ENCODE results near the gene IQGAP1.

Gene IQGAP1

DNA sequence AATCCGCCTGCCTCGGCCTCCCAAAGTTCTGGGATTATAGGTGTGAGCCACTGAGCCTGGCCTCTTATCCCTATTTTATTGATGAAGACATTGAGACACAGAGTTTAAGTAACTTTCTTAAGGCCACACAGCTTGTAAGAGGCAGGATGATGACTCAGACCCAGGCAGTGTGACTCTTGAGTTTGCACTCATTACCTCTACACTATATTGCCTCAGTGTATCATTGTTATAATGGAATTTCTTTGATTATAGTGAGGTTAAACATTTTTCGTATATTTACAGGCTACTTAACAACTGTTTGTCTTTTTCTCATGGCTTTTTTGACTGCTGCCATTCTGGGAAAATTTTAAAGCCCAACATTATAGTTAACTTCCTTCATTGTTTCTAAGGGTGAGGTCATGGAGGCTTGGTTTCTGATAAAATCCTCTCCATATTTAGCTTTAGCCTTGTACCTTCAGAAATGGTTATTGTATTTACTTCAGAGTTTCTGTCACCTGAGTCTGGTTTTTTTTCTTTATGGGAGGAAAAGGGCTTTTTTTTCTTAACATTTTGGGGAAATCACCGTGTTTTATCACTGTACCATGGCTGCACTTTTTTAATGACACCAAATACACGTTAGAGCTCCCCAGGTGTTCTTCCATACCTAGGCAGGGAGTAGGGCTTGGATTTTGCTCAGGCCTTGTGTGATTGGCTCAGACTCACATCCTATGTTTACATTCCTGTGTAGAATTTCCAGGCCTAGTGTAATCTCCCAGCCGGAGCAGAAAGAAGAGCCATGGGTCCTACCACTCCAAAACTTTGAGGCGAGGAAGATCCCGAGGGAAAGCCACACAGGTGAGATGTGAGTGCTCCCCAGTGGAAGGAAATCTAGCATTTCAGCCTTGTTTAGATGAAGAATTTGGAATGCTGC lies 29.7 kb upstream of the IQGAP1 start:
- TF ChIP-seq, protein P1, sequence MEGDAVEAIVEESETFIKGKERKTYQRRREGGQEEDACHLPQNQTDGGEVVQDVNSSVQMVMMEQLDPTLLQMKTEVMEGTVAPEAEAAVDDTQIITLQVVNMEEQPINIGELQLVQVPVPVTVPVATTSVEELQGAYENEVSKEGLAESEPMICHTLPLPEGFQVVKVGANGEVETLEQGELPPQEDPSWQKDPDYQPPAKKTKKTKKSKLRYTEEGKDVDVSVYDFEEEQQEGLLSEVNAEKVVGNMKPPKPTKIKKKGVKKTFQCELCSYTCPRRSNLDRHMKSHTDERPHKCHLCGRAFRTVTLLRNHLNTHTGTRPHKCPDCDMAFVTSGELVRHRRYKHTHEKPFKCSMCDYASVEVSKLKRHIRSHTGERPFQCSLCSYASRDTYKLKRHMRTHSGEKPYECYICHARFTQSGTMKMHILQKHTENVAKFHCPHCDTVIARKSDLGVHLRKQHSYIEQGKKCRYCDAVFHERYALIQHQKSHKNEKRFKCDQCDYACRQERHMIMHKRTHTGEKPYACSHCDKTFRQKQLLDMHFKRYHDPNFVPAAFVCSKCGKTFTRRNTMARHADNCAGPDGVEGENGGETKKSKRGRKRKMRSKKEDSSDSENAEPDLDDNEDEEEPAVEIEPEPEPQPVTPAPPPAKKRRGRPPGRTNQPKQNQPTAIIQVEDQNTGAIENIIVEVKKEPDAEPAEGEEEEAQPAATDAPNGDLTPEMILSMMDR (IDR thresholded peaks at IDR 0.05; ENCODE audit: insufficient read depth, missing control alignments): no peak
- FAIRE-seq: no peak

DNA sequence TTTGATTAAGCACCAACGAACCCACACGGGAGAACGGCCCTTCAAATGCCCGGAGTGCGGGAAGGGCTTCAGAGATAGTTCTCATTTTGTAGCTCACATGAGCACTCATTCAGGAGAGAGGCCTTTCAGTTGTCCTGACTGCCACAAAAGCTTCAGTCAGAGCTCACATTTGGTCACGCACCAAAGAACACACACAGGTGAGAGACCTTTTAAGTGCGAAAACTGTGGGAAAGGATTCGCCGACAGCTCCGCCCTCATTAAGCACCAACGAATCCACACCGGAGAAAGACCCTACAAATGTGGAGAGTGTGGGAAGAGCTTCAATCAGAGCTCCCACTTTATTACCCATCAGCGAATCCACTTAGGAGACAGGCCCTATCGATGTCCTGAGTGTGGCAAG lies 27.3 kb upstream of the IQGAP1 start:
- DNase-seq (ENCODE audit: insufficient read length, low spot score) (no peak), FAIRE-seq (no peak)
- TF ChIP-seq, protein P1 (IDR thresholded peaks at IDR 0.05; ENCODE audit: insufficient read depth, missing control alignments): no peak

More for the DNA sequence above, 29.7 kb upstream of the IQGAP1 start:
- DNase-seq (ENCODE audit: insufficient read length, low spot score): no peak

DNA sequence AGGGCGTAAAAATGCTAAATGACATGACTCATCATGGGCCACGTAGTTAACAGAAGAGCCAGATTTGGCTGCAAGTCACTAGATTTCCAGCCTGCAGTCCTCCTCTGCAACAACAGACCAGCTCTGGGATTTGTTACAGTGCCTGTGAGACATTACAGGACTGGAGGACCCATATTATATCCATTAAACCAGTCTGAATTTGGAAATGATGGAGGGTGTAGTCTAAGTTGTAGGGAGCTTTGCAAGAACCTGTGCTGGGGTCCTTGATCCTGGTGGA lies 25.2 kb upstream of the IQGAP1 start:
- DNase-seq (ENCODE audit: insufficient read length, low spot score) (no peak), FAIRE-seq (no peak)
- TF ChIP-seq, protein P1 (IDR thresholded peaks at IDR 0.05; ENCODE audit: insufficient read depth, missing control alignments): no peak

DNA sequence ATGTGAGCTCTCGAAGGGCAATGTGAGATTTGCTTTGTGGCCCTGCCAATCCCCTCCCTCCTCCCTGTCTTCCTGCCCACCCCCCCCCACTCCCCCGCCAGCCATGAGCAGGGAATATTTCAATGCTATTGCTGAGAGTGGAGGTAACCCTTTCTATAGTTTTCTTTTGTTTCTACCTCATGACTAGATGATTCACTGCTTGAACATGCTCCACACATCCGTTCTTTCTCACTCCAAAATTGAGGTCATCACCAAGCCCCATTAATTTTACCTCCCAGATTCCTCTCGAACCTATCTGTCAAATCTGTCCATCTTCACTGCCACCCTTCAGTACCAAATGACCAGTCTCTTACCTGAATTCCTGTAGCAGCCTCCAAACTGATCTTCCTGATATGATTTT lies 23.8 kb upstream of the IQGAP1 start:
- TF ChIP-seq, protein P1 (IDR thresholded peaks at IDR 0.05; ENCODE audit: insufficient read depth, missing control alignments): no peak
- DNase-seq (ENCODE audit: insufficient read length, low spot score) (no peak), FAIRE-seq (no peak)

DNA sequence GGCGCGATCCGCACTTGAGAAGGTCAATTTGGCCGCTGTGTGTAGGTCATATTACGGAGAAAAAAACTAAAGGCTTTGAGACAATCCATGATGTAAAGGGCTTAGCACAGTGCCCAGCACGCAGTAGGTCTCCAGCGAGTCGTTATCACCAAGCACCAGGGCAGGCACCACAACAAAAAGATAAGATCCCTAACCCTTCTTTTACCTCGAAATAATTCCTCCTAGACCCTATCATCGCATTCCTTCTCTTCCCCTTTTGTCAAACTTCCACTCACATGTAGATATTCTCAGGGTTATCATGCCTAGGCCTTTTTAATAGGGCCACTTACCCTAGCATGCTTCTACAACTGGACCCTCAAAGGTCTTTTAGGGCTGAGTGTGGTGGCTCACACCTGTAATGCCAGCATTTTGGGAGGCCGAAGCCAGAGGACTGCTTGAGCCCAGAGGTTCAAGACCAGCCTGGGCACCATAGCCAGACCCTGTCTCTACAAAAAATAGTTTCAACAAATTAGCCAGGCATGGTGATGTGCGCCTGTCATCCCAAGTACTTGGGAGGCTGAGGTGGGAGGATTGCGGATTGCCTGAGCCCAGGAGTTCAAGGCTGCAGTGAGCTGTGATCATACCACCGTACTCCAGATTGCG lies 22.5 kb upstream of the IQGAP1 start:
- FAIRE-seq (no peak), DNase-seq (ENCODE audit: insufficient read length, low spot score) (no peak)
- TF ChIP-seq, protein P1 (IDR thresholded peaks at IDR 0.05; ENCODE audit: insufficient read depth, missing control alignments): no peak

DNA sequence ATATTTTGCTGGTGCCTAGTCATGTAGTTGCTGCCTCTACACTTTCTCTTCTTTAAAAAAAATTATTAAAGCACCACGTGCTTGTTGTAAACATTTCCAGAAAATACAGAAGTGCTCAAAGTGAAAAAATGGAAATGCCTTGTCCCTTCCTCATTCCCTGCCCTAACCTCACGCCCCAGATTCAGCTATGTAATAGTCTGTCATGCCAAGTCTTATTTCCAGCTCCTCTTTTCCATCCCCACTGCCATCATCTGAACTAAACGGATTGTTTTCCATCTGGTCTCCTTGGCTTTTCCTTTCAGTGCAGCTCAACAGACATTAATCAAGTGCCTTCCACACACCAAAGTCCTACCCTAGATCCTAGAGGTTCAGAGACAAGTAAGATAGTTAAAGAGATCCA lies 20.5 kb upstream of the IQGAP1 start:
- TF ChIP-seq, protein P1 (IDR thresholded peaks at IDR 0.05; ENCODE audit: insufficient read depth, missing control alignments): no peak
- FAIRE-seq (no peak), DNase-seq (ENCODE audit: insufficient read length, low spot score) (no peak)

DNA sequence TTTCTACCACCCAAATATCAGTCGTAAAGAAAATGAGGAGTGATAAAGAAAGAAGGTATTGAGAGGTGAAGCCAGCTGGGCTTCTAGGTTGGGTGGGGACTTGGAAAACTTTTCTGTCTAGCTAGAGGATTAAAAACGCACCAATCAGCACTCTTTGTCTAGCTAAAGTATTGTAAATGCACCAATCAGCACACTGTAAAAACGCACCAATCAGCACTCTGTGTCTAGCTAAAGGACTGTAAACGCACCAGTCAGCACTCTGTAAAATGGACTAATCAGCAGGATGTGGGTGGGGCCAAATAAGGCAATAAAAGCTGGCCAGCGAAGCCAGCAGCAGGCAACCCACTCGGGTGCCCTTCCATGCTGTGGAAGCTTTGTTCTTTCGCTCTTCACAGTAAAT lies 13.0 kb upstream of the IQGAP1 start:
- TF ChIP-seq, protein P1 (IDR thresholded peaks at IDR 0.05; ENCODE audit: insufficient read depth, missing control alignments): no peak
- no peak for FAIRE-seq

More for the DNA sequence above, 13.0 kb upstream of the IQGAP1 start:
- DNase-seq (ENCODE audit: insufficient read length, low spot score): no peak

All from D721Med (cell line).